Measurements from ENCODE around the gene GNG12.
A peak's percentile ranks its signal among the peaks of the same experiment; 100 is the strongest.

GNG12 gene

DNA sequence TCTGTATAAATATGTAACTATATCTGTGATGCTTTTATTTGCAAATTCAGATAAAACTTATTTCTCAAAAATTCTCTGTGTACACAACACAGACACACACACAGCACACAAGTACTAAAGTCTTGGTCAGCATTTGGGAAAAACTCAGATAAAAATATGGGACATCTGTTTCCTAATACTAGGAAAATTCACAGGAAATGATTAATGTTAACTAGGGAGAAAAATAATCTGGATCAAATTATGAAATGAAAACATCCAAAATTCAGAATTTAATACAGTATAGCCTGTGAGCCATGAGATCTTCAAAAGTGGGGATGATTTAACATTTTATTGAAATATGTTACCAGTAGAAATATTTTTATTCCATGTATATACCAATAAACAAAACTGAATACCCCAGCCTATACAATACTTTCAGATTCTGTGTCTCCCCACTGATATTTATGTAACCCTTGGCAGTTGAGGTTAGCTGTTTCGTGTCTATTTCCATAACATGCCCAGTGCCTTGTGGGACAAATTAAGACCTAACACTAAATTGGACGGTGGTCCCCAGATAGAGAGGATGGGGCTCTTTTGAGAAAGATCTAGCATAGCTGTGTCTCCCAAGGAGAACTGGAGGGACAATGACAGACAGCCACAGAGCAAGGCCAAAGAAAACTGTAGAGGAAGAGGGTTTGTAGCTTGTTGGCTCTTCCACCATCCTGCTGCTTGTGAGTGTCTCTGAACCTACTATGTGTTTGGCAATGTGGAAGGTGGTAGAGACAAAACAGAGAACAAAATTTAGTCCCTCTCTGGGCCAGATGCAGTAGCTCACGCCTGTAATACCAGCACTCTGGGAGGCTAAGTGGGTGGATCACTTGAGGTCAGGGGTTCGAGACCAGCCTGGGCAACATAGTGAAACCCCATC is 47.2 kb downstream of the GNG12 start:
- no peak for DNase-seq (ENCODE audit: low read depth)

GRCh38 chr1:67784545-67785186 is 48.6 kb downstream of the GNG12 start:
- no peak for DNase-seq (ENCODE audit: low read depth)

DNA sequence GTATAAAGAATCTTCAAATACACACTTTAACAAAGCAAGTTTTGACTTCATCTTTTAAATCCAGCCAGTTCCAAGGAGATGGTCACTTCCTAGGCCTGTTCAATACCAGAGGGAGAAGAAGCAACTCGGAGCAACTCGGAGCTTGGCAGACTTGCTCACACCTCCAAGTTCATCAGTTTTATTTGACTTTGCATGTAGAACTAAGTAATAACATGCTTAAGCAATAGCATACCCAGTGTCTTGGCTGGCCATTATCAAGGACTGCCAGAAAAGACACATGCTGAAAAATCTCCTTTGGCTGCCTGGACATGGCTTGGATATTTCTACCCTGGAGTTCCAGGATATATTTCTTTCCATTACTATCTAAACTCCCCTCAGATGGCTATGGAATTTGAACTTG is 52.6 kb downstream of the GNG12 start:
- no peak for DNase-seq (ENCODE audit: low read depth)

GRCh38 chr1:67777440-67777839 is 55.8 kb downstream of the GNG12 start:
- no peak for DNase-seq (ENCODE audit: low read depth)

- no peak for DNase-seq (ENCODE audit: low read depth)
These were observed 56.3 kb downstream of the GNG12 start for GRCh38 chr1:67777016-67777415.

- no peak for DNase-seq (ENCODE audit: low read depth)
These were observed 59.8 kb downstream of the GNG12 start for GRCh38 chr1:67773462-67773861.

- no peak for DNase-seq (ENCODE audit: low read depth)
These were observed 61.5 kb downstream of the GNG12 start for GRCh38 chr1:67771749-67772148.

GRCh38 chr1:67771152-67771551 is 62.1 kb downstream of the GNG12 start:
- no peak for DNase-seq (ENCODE audit: low read depth)

GRCh38 chr1:67769633-67770256 is 63.5 kb downstream of the GNG12 start:
- no peak for DNase-seq (ENCODE audit: low read depth)

DNA sequence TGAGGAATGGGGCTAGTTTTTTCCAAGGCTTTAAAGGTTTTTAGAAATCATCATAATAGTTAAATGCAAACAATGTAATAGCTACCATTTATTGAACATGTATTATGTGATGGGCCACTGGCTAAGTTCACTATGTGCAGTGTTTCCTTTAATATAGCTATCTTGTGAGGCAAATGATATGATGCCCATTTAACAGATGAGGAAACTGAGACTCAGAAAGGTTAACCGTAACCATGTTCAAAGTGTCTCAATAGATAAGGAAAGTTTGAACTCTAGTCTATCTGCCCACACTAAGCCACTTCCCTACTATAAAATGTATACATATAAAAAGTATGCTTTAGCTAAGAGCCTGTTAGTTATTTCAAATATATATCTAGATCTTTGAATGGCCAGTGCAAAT is 64.8 kb downstream of the GNG12 start:
- no peak for DNase-seq (ENCODE audit: low read depth)

GRCh38 chr1:67767103-67767782 is 66.0 kb downstream of the GNG12 start:
- DNase-seq (ENCODE audit: low read depth), result no peak

DNA sequence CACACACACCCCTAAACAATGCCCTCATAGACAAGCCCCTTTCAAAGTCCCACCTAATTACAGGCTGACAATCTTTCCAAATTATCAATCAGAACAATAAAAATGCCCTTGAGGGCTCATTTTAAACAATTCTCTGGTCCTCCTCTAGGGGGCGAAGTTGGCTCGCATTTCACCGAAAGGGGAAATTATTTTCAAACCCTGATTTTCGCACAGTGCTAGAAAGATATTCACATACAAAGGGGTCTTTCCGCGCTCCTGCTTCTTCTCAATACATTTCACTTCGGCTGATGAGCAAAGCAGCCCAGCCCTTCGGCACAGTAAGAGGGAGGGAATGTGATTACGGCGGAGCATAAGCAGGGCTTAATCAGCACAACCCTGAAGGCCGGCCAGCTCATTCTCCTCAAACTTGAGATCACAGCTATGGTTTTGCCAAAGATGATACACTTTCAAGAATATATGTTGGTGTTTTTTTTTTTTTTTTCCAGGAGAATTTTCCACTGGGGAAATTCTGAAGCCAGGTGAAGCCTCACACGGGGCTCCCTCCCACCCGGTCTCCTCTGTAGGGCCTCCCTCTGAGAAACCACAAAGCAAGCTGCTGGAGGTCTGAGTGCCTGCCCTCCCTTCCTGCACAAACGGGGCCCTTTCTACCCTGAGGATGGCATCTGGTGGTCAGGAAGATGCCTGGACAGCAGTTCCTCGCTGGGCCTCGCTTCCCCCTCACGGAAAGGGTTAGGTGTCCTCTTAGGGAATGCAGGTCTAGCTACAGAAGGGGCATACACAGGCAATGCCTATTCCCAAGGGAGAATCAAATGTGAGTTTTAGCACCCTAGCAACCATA is 66.9 kb downstream of the GNG12 start:
- DNase-seq (ENCODE audit: low read depth), result peak; percentile 73

- DNase-seq (ENCODE audit: low read depth), result no peak
These were observed 68.6 kb downstream of the GNG12 start for GRCh38 chr1:67764633-67765032.

- DNase-seq (ENCODE audit: low read depth), result no peak
These were observed 71.5 kb downstream of the GNG12 start for GRCh38 chr1:67761730-67762129.

- no peak for DNase-seq (ENCODE audit: low read depth)
These were observed 72.2 kb downstream of the GNG12 start for GRCh38 chr1:67761091-67761490.

DNA sequence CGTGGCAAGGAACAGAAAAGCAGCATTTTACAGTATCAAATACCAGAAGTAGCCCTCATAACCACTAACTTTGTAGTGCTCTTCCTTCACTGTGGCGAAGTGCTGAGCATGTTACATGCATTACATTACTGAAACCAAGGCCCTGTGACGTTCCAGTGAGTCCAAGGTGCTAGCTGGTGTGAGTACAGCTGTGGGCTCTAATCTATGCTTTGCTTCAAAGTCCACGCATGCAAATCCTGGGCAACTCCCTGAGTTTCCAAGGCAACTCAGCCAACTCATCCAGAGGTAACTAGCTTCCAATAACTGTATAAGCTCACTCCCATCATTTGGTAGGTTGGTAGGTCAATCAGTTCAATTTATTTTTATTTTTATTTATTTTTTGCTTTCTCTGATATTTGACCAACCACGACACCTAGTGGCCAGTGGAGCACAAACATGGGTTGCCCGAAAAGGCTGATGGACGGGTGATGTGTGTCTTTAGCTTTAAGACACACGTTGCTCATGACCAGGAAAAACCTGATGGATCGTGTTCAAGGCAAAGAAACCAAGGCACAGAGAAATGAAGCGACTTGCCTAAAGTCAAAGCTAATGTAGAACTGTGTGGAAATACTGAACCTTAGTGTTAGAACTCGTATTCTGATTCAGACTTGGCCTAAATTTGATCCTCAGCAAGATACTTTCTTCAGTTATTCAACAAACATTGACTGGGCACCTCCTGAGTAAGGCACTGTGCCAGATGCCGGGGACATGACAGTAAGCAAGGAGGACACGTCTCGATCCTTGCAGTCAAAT is 73.0 kb downstream of the GNG12 start:
- DNase-seq (ENCODE audit: low read depth), result peak; percentile 61

DNA sequence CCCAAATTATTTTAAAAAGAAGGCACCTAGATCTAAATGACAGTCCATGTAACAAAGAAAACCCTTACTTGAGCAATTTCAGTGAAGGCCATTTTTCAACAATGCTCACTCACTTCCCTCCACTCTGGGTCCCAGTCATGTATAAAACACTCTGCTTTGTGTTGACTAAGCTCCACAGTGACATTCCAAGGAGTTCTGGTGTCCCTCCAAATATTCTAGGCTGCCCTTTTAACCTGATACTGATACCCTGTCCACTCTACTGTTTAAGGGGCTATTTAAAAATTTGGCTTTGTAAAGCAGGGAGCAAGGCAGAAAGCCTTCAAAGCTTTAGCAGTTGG is 73.6 kb downstream of the GNG12 start:
- DNase-seq (ENCODE audit: low read depth), result peak; percentile 34

DNA sequence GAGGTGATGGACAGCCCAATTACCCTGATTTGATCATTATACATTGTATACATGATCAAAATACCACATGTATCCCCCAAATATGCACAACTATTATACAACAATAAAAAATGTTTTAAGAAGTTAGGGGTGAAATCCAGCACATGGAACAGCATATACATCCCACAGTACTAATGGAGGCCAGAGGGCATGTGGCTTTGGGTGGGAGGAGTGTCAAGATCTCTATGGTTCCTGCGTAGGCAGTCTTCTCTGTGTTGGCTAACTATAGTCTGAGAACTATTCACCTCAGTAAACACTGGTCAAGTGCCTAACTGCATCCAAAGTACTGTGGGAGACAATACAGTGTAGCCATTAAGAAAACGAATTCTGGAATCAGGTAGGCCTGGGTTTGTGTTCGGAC is 74.2 kb downstream of the GNG12 start:
- DNase-seq (ENCODE audit: low read depth), result no peak

- no peak for DNase-seq (ENCODE audit: low read depth)
These were observed 77.6 kb downstream of the GNG12 start for GRCh38 chr1:67755619-67756018.

- DNase-seq (ENCODE audit: low read depth), result no peak
These were observed 78.1 kb downstream of the GNG12 start for GRCh38 chr1:67755160-67755559.

DNA sequence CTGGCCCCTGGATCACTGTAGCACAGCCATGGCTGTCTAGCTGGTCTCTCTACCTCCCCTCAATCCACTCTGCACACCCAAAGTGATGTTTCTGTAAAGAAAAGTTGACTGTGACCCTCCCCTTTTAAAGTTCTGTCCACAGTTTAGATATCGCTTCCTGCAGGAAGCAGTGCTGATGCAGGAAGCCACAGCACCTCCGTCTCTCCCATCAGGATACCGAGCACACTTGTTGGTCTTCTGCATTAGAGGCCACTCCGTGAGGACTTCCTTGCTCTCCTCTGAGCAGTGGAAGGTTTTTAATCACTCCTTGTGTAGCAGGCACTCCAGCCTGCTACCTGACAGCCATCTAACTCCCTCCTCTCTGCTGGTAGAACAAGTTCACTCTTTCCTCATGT is 78.7 kb downstream of the GNG12 start:
- no peak for DNase-seq (ENCODE audit: low read depth)
